ENCODE results near the gene INPP4B. TPM values are rescaled to one million over a fixed set of nuclear protein-coding genes. Genes with fewer than 3 reads are reported as not detected.
"Not testable (repeated sequence)": the region's sequence is repeated elsewhere in the genome, so short reads cannot be mapped to it uniquely, and the experiment has no call there.

The INPP4B gene
- total and polyA plus RNA-seq, 7 experiments from 2014 or later, result 52.8 to 77.5 (median 64.2) TPM

DNA sequence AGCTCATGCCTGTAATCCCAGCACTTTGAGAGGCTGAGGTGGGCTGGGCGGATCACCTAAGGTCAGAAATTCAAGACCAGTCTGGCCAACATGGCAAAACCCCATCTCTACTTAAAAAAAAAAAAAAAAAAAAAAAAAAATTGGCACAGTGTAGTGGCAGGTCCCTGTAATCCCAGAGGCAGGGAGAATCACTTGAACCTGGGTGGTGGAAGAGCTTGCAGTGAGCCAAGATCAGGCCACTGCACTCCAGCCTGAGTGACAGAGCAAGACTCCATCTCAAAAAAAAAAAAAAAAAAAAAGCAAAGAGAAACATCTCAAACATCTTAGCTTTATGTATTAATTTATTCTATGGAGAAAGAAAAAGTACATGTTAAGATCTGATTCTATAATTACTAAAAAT, 201.5 kb downstream of the INPP4B start:
- H3K36me3 ChIP-seq (ENCODE audit: control insufficient read depth in 2 of 3, insufficient read depth in 3 of 3, low read length in 3 of 3); H3K4me3 ChIP-seq (ENCODE audit: low read length); H3K27me3 Mint-ChIP-seq; DNase-seq; H3K4me3 Mint-ChIP-seq; H3K27me3 ChIP-seq (ENCODE audit: control insufficient read depth in 2 of 2, insufficient read depth in 2 of 2, low read length in 2 of 2); H3K27ac ChIP-seq (ENCODE audit: low read depth, low read length); ATAC-seq; CTCF ChIA-PET: not testable (repeated sequence)
- POLR2A ChIA-PET, result interaction anchor here (1.0 to 1.2 kb wide), 2 partner anchors 54 kb away, joined by 3 to 4 read pairs; no protein-coding TSS in a partner anchor
- intact Hi-C loops (cut with micrococcal nuclease), result loop anchor here in 1 of 2 donors (5.0 kb wide), 1 partner anchor 53 kb away; no protein-coding TSS in a partner anchor
- Histone ChIP-seq H3K9me3 (ENCODE audit: control insufficient read depth in 2 of 3, low read length in 3 of 3) (peaks cover 0 to 29% (median 5%) of the 10 kb centered on the region in 3 experiments), H3K4me1 (ENCODE audit: control insufficient read depth in 2 of 2, insufficient read depth in 2 of 2, low read length in 2 of 2) (peaks cover 0 to 14% of the 10 kb centered on the region in 2 donors)
- peaks cover 8 to 45% (median 35%) of the 10 kb centered on the region in 7 donors for H3K4me1 Mint-ChIP-seq
- peaks cover 21 to 54% (median 43%) of the 10 kb centered on the region in 5 donors for H3K36me3 Mint-ChIP-seq
- peaks cover 9 to 79% (median 36%) of the 10 kb centered on the region in 11 donors for H3K9me3 Mint-ChIP-seq
- peak overlapping the region in 2 of 9 donors; percentile 85 to 88 for H3K27ac Mint-ChIP-seq

DNA sequence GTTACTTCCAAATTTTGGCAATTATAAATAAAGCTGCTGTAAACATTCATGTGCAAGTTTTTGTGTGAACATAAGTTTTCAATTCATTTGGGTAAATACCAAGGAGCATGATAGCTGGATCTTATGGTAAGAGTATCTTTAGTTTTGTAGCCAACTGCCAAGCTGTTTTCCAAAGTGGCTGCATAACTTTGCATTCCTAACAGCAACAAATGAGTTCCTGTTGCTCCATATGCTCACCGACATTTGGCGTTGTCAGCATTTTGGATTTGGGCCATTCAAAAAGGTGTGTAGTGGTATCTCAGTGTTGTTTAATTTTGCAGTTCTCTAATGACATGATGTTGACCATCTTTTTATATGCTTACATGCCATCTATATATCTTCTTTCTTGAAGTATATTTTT, 208.5 kb downstream of the INPP4B start:
- H3K9me3 Mint-ChIP-seq, result peaks cover 0 to 76% (median 26%) of the 10 kb centered on the region in 11 donors
- ChIA-PET POLR2A (no interaction called here), CTCF (interaction anchor here (0.6 kb wide), 1 partner anchor 356 kb away, joined by 3 read pairs; no protein-coding TSS in a partner anchor)
- H3K27ac Mint-ChIP-seq, result no peak overlapping the region
- H3K4me1 ChIP-seq (ENCODE audit: control insufficient read depth in 2 of 2, insufficient read depth in 2 of 2, low read length in 2 of 2), result no peaks in the 10 kb centered on the region
- no peaks in the 10 kb centered on the region for H3K27me3 ChIP-seq (ENCODE audit: control insufficient read depth in 2 of 2, insufficient read depth in 2 of 2, low read length in 2 of 2)
- intact Hi-C loops (cut with micrococcal nuclease), result no loop called here
- no peaks in the 10 kb centered on the region for H3K4me1 Mint-ChIP-seq
- no peak overlapping the region for H3K27ac ChIP-seq (ENCODE audit: low read depth, low read length)
- DNase-seq, result no peak
- H3K36me3 ChIP-seq (ENCODE audit: control insufficient read depth in 2 of 3, insufficient read depth in 3 of 3, low read length in 3 of 3), result no peaks in the 10 kb centered on the region
- H3K27me3 Mint-ChIP-seq, result no peaks in the 10 kb centered on the region
- H3K4me3 ChIP-seq (ENCODE audit: low read length), result no peak overlapping the region
- peaks cover 0 to 3% (median 0%) of the 10 kb centered on the region in 3 experiments for H3K9me3 ChIP-seq (ENCODE audit: control insufficient read depth in 2 of 3, low read length in 3 of 3)
- ATAC-seq, result no peak
- no peak overlapping the region for H3K4me3 Mint-ChIP-seq
- H3K36me3 Mint-ChIP-seq, result peaks cover 4 to 40% (median 36%) of the 10 kb centered on the region in 5 donors

DNA sequence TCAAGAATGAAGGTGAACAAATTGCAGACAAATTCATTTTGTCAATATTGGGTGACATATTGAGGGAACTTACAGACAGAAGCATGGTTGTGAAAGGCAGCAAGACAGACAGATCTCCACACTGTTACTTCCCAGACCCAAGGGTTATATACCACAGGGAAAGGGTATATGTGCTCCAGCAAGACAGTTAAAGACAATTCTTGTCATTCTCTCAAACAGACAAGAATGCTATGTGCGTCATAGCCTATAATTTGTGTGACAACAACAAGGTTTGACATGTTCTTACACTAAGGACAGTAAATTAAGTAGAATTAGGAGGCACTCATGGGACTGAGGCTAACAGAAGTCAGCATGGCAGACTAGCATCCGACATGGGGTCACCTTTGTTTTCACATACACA, 214.3 kb downstream of the INPP4B start:
- POLR2A ChIA-PET, result no interaction called here
- no peak overlapping the region for H3K27ac ChIP-seq (ENCODE audit: low read depth, low read length)
- H3K27me3 Mint-ChIP-seq, result no peaks in the 10 kb centered on the region
- intact Hi-C loops (cut with micrococcal nuclease), result no loop called here
- DNase-seq, result no peak
- no peaks in the 10 kb centered on the region for H3K9me3 ChIP-seq (ENCODE audit: control insufficient read depth in 2 of 3, low read length in 3 of 3)
- peaks cover 0 to 51% (median 42%) of the 10 kb centered on the region in 5 donors for H3K36me3 Mint-ChIP-seq
- ATAC-seq, result no peak
- no peak overlapping the region for H3K4me3 Mint-ChIP-seq
- CTCF ChIA-PET, result no interaction called here
- H3K9me3 Mint-ChIP-seq, result peaks cover 3 to 67% (median 25%) of the 10 kb centered on the region in 11 donors
- no peak overlapping the region for H3K4me3 ChIP-seq (ENCODE audit: low read length)
- peaks cover 0 to 1% (median 0%) of the 10 kb centered on the region in 7 donors for H3K4me1 Mint-ChIP-seq
- H3K36me3 ChIP-seq (ENCODE audit: control insufficient read depth in 2 of 3, insufficient read depth in 3 of 3, low read length in 3 of 3), result no peaks in the 10 kb centered on the region
- no peak overlapping the region for H3K27ac Mint-ChIP-seq
- no peaks in the 10 kb centered on the region for H3K4me1 ChIP-seq (ENCODE audit: control insufficient read depth in 2 of 2, insufficient read depth in 2 of 2, low read length in 2 of 2)
- H3K27me3 ChIP-seq (ENCODE audit: control insufficient read depth in 2 of 2, insufficient read depth in 2 of 2, low read length in 2 of 2), result no peaks in the 10 kb centered on the region

DNA sequence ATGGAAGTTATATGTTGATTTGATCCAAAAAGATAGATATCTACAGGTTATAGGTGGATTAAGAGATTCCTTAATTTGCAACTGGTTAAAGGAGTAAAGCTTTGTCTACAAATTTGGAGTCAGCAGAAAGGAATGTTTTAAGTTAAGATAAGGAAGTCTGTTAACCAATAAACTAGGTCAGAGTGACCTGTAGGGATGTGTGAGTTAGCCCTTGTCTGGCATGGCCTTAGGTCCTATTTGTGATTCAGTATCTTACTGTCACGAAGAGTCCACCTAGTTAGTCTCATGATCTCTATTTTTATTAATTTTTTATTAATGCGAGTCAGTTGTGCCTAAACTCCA, 230.8 kb downstream of the INPP4B start:
- H3K27ac Mint-ChIP-seq, result peak overlapping the region in 2 of 9 donors; percentile 4 to 6
- DNase-seq, result no peak

DNA sequence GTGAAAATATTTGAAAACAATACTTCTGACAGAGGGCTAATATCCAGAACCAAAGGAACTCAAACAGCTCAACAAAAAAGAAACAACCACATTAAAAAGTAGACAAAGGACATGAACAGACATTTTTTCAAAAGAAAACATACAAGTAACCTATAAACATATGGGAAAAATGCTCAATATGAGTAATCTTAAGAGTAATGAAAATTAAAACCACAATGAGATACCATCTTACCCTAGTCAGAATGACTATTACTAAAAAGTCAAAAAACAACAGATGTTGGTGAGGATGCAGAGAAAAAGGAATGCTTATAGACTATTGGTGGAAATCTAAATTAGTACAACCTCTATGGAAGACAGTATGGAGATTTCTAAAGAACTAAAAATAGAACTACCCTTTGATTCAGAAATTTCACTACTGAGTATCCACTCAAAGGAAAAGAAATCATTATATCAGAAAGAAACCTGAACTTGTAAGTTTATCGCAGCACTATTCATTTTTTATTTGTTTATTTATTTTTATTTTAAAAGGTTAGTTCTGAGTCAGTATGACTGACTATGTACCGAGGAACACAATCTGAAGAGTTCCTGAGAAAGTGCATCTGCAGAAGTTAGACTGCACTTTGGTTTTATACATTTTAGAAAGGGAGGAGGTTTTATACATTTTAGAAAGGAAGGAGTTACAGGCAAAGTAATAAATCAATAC, 231.3 kb downstream of the INPP4B start:
- Histone ChIP-seq H3K9me3 (ENCODE audit: control insufficient read depth in 2 of 3, low read length in 3 of 3) (peaks cover 4 to 21% (median 8%) of the 10 kb centered on the region in 3 experiments), H3K36me3 (ENCODE audit: control insufficient read depth in 2 of 3, insufficient read depth in 3 of 3, low read length in 3 of 3) (peaks cover 0 to 17% (median 0%) of the 10 kb centered on the region in 3 experiments), H3K27ac (ENCODE audit: low read depth, low read length) (no peak overlapping the region), H3K4me3 (ENCODE audit: low read length) (no peak overlapping the region), H3K4me1 (ENCODE audit: control insufficient read depth in 2 of 2, insufficient read depth in 2 of 2, low read length in 2 of 2) (no peaks in the 10 kb centered on the region), H3K27me3 (ENCODE audit: control insufficient read depth in 2 of 2, insufficient read depth in 2 of 2, low read length in 2 of 2) (no peaks in the 10 kb centered on the region)
- no peak for DNase-seq
- no peak overlapping the region for H3K4me3 Mint-ChIP-seq
- peaks cover 15 to 61% (median 58%) of the 10 kb centered on the region in 5 donors for H3K36me3 Mint-ChIP-seq
- intact Hi-C loops (cut with micrococcal nuclease), result no loop called here
- POLR2A ChIA-PET, result no interaction called here
- peaks cover 3 to 65% (median 24%) of the 10 kb centered on the region in 11 donors for H3K9me3 Mint-ChIP-seq
- H3K27ac Mint-ChIP-seq, result peak overlapping the region in 4 of 9 donors; percentile 3 to 50 (median 5)
- CTCF ChIA-PET, result no interaction called here
- ATAC-seq, result no peak
- peaks cover 0 to 8% (median under 1%) of the 10 kb centered on the region in 7 donors for H3K4me1 Mint-ChIP-seq
- no peaks in the 10 kb centered on the region for H3K27me3 Mint-ChIP-seq

More for the DNA sequence above, 230.8 kb downstream of the INPP4B start:
- Histone ChIP-seq H3K4me3 (ENCODE audit: low read length) (no peak overlapping the region), H3K36me3 (ENCODE audit: control insufficient read depth in 2 of 3, insufficient read depth in 3 of 3, low read length in 3 of 3) (peaks cover 0 to 17% (median 0%) of the 10 kb centered on the region in 3 experiments), H3K27ac (ENCODE audit: low read depth, low read length) (no peak overlapping the region), H3K9me3 (ENCODE audit: control insufficient read depth in 2 of 3, low read length in 3 of 3) (peaks cover 4 to 21% (median 8%) of the 10 kb centered on the region in 3 experiments), H3K4me1 (ENCODE audit: control insufficient read depth in 2 of 2, insufficient read depth in 2 of 2, low read length in 2 of 2) (no peaks in the 10 kb centered on the region), H3K27me3 (ENCODE audit: control insufficient read depth in 2 of 2, insufficient read depth in 2 of 2, low read length in 2 of 2) (no peaks in the 10 kb centered on the region)
- Mint-ChIP-seq H3K4me3 (no peak overlapping the region), H3K36me3 (peaks cover 15 to 64% (median 60%) of the 10 kb centered on the region in 5 donors), H3K27me3 (no peaks in the 10 kb centered on the region), H3K9me3 (peaks cover 3 to 67% (median 22%) of the 10 kb centered on the region in 11 donors), H3K4me1 (peaks cover 0 to 8% (median 0%) of the 10 kb centered on the region in 7 donors)
- no peak for ATAC-seq
- CTCF ChIA-PET, result no interaction called here
- POLR2A ChIA-PET, result no interaction called here
- intact Hi-C loops (cut with micrococcal nuclease), result no loop called here

DNA sequence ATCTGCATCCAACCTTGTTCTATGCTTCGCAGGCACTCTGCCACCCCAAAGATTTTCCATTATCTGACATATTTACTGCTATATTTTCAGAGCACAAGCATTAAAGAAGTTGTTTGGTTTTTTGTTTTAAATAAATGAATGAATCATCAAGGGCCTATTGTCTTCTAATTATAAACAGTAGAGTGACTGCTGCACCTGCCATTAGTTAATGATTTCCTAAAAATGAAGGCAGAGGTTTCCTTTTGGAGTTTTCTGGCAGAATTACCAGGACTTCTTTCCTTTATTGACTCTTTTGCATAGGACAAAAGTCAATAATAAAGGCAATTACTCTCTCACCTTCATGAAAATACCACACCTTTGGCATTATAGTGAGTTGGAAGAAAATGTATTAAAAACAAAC, 238.1 kb downstream of the INPP4B start:
- ATAC-seq (no peak), DNase-seq (no peak)
- POLR2A ChIA-PET, result no interaction called here
- no peaks in the 10 kb centered on the region for H3K27me3 Mint-ChIP-seq
- Histone ChIP-seq H3K27ac (ENCODE audit: low read depth, low read length) (no peak overlapping the region), H3K9me3 (ENCODE audit: control insufficient read depth in 2 of 3, low read length in 3 of 3) (peaks cover 0 to 33% (median 7%) of the 10 kb centered on the region in 3 experiments), H3K36me3 (ENCODE audit: control insufficient read depth in 2 of 3, insufficient read depth in 3 of 3, low read length in 3 of 3) (peaks cover 0 to 4% (median 0%) of the 10 kb centered on the region in 3 experiments), H3K4me1 (ENCODE audit: control insufficient read depth in 2 of 2, insufficient read depth in 2 of 2, low read length in 2 of 2) (no peaks in the 10 kb centered on the region), H3K27me3 (ENCODE audit: control insufficient read depth in 2 of 2, insufficient read depth in 2 of 2, low read length in 2 of 2) (no peaks in the 10 kb centered on the region), H3K4me3 (ENCODE audit: low read length) (no peak overlapping the region)
- H3K4me3 Mint-ChIP-seq, result no peak overlapping the region
- intact Hi-C loops (cut with micrococcal nuclease), result no loop called here
- H3K36me3 Mint-ChIP-seq, result peaks cover 9 to 58% (median 48%) of the 10 kb centered on the region in 5 donors
- H3K27ac Mint-ChIP-seq, result no peak overlapping the region
- CTCF ChIA-PET, result no interaction called here
- peaks cover 4 to 67% (median 35%) of the 10 kb centered on the region in 11 donors for H3K9me3 Mint-ChIP-seq
- H3K4me1 Mint-ChIP-seq, result peaks cover 0 to 6% (median 0%) of the 10 kb centered on the region in 7 donors
